ENCODE measurements around the gene ITGA4. TPM values are rescaled to one million over a fixed set of nuclear protein-coding genes. Genes with fewer than 3 reads are reported as not detected.

The ITGA4 gene
- total and polyA plus RNA-seq, 2 donors (not counting 1 experiment from before 2014, with no cell fraction given), result 69.2 to 169 TPM

GRCh38 chr2:181552808-181553207 is 95.6 kb downstream of the ITGA4 start:
- H3K79me2 ChIP-seq (ENCODE audit: control insufficient read depth, insufficient read depth, low read length), result no peaks in the 10 kb centered on the region
- H3K9me3 ChIP-seq (ENCODE audit: control extremely low read depth in 1 of 3, control insufficient read depth in 2 of 3, insufficient read depth in 1 of 3, low read length in 2 of 3), result peaks cover 0 to 1% (median 0%) of the 10 kb centered on the region in 3 donors
- TF ChIP-seq EZH2 (IDR thresholded peaks at IDR 0.05; ENCODE audit: borderline replicate concordance, insufficient read depth, low read depth, low read length, poor library complexity, severe bottlenecking), result no peak
- TF ChIP-seq, protein P1, sequence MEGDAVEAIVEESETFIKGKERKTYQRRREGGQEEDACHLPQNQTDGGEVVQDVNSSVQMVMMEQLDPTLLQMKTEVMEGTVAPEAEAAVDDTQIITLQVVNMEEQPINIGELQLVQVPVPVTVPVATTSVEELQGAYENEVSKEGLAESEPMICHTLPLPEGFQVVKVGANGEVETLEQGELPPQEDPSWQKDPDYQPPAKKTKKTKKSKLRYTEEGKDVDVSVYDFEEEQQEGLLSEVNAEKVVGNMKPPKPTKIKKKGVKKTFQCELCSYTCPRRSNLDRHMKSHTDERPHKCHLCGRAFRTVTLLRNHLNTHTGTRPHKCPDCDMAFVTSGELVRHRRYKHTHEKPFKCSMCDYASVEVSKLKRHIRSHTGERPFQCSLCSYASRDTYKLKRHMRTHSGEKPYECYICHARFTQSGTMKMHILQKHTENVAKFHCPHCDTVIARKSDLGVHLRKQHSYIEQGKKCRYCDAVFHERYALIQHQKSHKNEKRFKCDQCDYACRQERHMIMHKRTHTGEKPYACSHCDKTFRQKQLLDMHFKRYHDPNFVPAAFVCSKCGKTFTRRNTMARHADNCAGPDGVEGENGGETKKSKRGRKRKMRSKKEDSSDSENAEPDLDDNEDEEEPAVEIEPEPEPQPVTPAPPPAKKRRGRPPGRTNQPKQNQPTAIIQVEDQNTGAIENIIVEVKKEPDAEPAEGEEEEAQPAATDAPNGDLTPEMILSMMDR (IDR thresholded peaks at IDR 0.05), result no peak
- Mint-ChIP-seq H3K9me3 (ENCODE audit: insufficient read depth) (no peaks in the 10 kb centered on the region), H3K4me1 (no peaks in the 10 kb centered on the region), H3K27ac (no peak overlapping the region), H3K27me3 (no peaks in the 10 kb centered on the region), H3K4me3 (no peak overlapping the region)
- no peak overlapping the region for H3K4me3 ChIP-seq (ENCODE audit: control extremely low read depth in 1 of 5, extremely low read depth in 1 of 5, insufficient read depth in 1 of 5, low read depth in 2 of 5, low read length in 4 of 5)
- ChIA-PET CTCF (no interaction called here), POLR2A (no interaction called here)
- ATAC-seq (ENCODE audit: low read depth) (no peak), DNase-seq (no peak)
- intact Hi-C loops (cut with micrococcal nuclease), result no loop called here
- H3K4me1 ChIP-seq (ENCODE audit: control insufficient read depth in 2 of 2, insufficient read depth in 2 of 2, low read length in 2 of 2), result no peaks in the 10 kb centered on the region
- no peak overlapping the region for H3K27ac ChIP-seq (ENCODE audit: low read length in 2 of 2)
- no peak overlapping the region for H2AFZ ChIP-seq (ENCODE audit: insufficient read depth, low read depth, low read length, poor library complexity, severe bottlenecking)
- no CpG with 5 or more reads among the region's 1 CpG for WGBS (ENCODE audit: insufficient coverage)
- H3K9ac ChIP-seq (ENCODE audit: low read length), result no peak overlapping the region
- H3K27me3 ChIP-seq (replicated peaks in 1 of 4; ENCODE audit: control extremely low read depth in 1 of 4, control insufficient read depth in 3 of 4, insufficient read depth in 4 of 4, low read length in 3 of 4), result no peaks in the 10 kb centered on the region
- peaks cover 0 to 1% of the 10 kb centered on the region in 2 experiments for H3K36me3 ChIP-seq (replicated peaks in 1 of 2; ENCODE audit: control extremely low read depth in 1 of 2, control insufficient read depth in 1 of 2, extremely low read depth in 1 of 2, insufficient read depth in 2 of 2, low read length in 1 of 2)
- H3K4me2 ChIP-seq (replicated peaks; ENCODE audit: low read depth, low read length, poor library complexity, severe bottlenecking), result no peak overlapping the region
- no peaks in the 10 kb centered on the region for H4K20me1 ChIP-seq (ENCODE audit: control insufficient read depth, insufficient read depth, low read length, poor library complexity, severe bottlenecking)

GRCh38 chr2:181553244-181553643 is 96.1 kb downstream of the ITGA4 start:
- Histone ChIP-seq H3K4me2 (replicated peaks; ENCODE audit: low read depth, low read length, poor library complexity, severe bottlenecking) (no peak overlapping the region), H3K4me1 (ENCODE audit: control insufficient read depth in 2 of 2, insufficient read depth in 2 of 2, low read length in 2 of 2) (no peaks in the 10 kb centered on the region), H3K9me3 (ENCODE audit: control extremely low read depth in 1 of 3, control insufficient read depth in 2 of 3, insufficient read depth in 1 of 3, low read length in 2 of 3) (peaks cover 0 to 1% (median 0%) of the 10 kb centered on the region in 3 donors), H3K4me3 (ENCODE audit: control extremely low read depth in 1 of 5, extremely low read depth in 1 of 5, insufficient read depth in 1 of 5, low read depth in 2 of 5, low read length in 4 of 5) (no peak overlapping the region), H3K27ac (ENCODE audit: low read length in 2 of 2) (no peak overlapping the region), H4K20me1 (ENCODE audit: control insufficient read depth, insufficient read depth, low read length, poor library complexity, severe bottlenecking) (no peaks in the 10 kb centered on the region), H3K9ac (ENCODE audit: low read length) (no peak overlapping the region), H3K27me3 (replicated peaks in 1 of 4; ENCODE audit: control extremely low read depth in 1 of 4, control insufficient read depth in 3 of 4, insufficient read depth in 4 of 4, low read length in 3 of 4) (no peaks in the 10 kb centered on the region), H3K36me3 (replicated peaks in 1 of 2; ENCODE audit: control extremely low read depth in 1 of 2, control insufficient read depth in 1 of 2, extremely low read depth in 1 of 2, insufficient read depth in 2 of 2, low read length in 1 of 2) (peaks cover 0 to 1% of the 10 kb centered on the region in 2 experiments), H3K79me2 (ENCODE audit: control insufficient read depth, insufficient read depth, low read length) (no peaks in the 10 kb centered on the region), H2AFZ (ENCODE audit: insufficient read depth, low read depth, low read length, poor library complexity, severe bottlenecking) (no peak overlapping the region)
- no peak for TF ChIP-seq EZH2 (IDR thresholded peaks at IDR 0.05; ENCODE audit: borderline replicate concordance, insufficient read depth, low read depth, low read length, poor library complexity, severe bottlenecking)
- TF ChIP-seq, protein P1 (IDR thresholded peaks at IDR 0.05), result no peak
- Mint-ChIP-seq H3K27ac (no peak overlapping the region), H3K4me1 (no peaks in the 10 kb centered on the region), H3K4me3 (no peak overlapping the region), H3K9me3 (ENCODE audit: insufficient read depth) (no peaks in the 10 kb centered on the region), H3K27me3 (no peaks in the 10 kb centered on the region)
- ATAC-seq (ENCODE audit: low read depth) (no peak), DNase-seq (no peak)
- CTCF ChIA-PET, result no interaction called here
- intact Hi-C loops (cut with micrococcal nuclease), result no loop called here
- no CpG with 5 or more reads among the region's 2 CpGs for WGBS (ENCODE audit: insufficient coverage)
- POLR2A ChIA-PET, result no interaction called here

Measured in B cell (primary cell).